Measurements from ENCODE around the gene KIAA0753. TPM values are rescaled to one million over a fixed set of nuclear protein-coding genes. Genes with fewer than 3 reads are reported as not detected.
"Not testable (repeated sequence)": the region's sequence is repeated elsewhere in the genome, so short reads cannot be mapped to it uniquely, and the experiment has no call there.

Gene KIAA0753
- total RNA-seq, 2 experiments from 2014 or later, result 20.8 to 29.8 TPM

DNA sequence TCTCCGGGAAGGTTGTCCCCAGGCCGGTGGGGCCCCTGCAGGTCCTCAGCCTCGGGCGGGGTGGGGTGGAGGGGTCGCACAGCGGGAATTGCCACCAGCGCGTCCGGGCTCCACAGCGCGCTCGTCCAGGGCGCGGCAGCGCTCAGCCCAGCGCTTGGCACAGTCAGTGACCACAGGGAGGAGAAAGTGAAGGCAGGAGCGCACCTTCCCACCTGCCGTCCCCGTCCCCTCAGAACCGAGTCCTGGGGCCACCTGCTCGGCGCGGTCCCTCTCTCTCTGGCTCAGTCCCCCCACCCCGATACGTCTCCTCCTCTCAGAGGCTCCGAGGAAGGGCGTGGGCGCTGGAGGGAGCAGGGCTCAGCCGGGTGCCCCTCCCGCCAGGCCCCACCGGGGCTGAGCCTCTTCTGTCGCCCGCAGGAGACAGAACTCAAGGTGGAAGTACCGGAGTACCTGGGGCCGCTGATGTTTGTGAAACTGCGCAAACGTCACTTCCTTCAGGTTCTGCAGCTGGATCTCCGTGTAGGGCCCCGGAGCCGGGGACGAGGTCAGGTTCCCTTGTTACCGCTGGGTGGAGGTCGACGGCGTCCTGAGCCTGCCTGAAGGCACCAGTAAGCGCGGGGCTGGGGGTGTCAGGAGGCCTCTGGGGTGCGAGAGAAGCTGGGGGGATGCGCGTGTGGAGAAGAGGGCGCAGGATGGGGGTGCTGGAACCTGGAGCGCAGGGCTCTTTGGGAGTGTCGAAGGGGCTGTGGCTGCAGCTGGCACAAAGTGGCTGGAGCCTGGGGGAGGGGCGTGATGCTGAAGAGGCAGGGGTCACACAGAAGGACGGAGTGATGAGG lies 16.5 kb upstream of the KIAA0753 start:
- H3K9me3 ChIP-seq (ENCODE audit: low read length); H4K20me1 ChIP-seq (ENCODE audit: insufficient read depth, low read length); H3K79me2 ChIP-seq (ENCODE audit: insufficient read depth, low read depth, low read length); POLR2A ChIA-PET; BruUV-seq (replicated peaks); H3K9me2 ChIP-seq (ENCODE audit: insufficient read depth, low read length); intact Hi-C loops (cut with micrococcal nuclease; ENCODE audit: unreplicated experiment): not testable (repeated sequence)
- DNase-seq (ENCODE audit: low spot score), result peak; percentile 84
- H3K4me2 ChIP-seq (ENCODE audit: low read length), result peak overlapping the region; percentile 84
- H3K4me3 ChIP-seq (ENCODE audit: low read depth, low read length, poor library complexity, severe bottlenecking), result peak overlapping the region; percentile 81
- peak overlapping the region; percentile 52 for H3K27ac ChIP-seq (ENCODE audit: low read depth, low read length, poor library complexity, severe bottlenecking)
- peak; percentile 33; the same call in 1 of the 2 replicates for TF ChIP-seq CTCF (conservative IDR thresholded peaks at IDR 0.05; ENCODE audit: low read length)
- peaks cover 14% of the 10 kb centered on the region for H3K36me3 ChIP-seq (ENCODE audit: insufficient read depth, low read length)
- CTCF ChIA-PET (ENCODE audit: unreplicated experiment), result interaction anchor here (0.5 kb wide), 1 partner anchor 774 kb away, joined by 3 read pairs; no protein-coding TSS in a partner anchor
- H2AFZ ChIP-seq (ENCODE audit: low read length), result peak overlapping the region; percentile 59; the same call in 1 of the 2 replicates
- peaks cover 47% of the 10 kb centered on the region for H3K4me1 ChIP-seq (ENCODE audit: insufficient read depth, low read length, poor library complexity, severe bottlenecking)

DNA sequence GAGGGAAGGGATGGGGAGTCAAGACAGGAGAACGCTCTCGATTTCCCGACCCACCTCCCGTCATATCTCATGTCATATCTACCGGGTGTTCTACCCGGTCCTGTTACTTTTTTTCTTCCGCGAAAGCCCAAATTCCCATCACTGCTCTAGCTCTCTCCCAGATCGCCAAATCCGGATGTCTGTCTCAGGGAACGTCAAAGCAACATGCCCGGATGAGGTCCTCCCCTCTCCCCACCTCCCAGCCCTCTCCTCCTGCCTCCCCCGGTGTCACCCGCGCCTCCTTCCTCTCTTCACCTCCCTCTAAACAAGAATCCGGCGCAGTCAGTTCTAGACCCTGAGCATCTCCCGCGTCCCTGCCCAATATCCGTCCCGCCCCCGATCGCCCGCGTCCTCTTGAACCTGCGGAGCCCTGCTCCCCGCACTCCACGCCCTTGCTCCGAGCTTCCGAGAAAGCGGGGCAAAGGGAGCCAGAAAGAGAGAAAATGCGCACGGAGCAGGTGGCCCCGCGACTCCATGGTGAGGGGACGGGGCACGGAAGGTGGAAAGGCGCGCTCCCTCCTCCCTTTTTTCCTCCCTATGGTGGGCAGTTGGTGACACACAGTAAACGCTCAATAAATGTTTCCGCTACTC lies 15.3 kb upstream of the KIAA0753 start:
- H2AFZ ChIP-seq (ENCODE audit: low read length); H3K27ac ChIP-seq (ENCODE audit: low read depth, low read length, poor library complexity, severe bottlenecking); H3K9me2 ChIP-seq (ENCODE audit: insufficient read depth, low read length); intact Hi-C loops (cut with micrococcal nuclease; ENCODE audit: unreplicated experiment); POLR2A ChIA-PET; H3K79me2 ChIP-seq (ENCODE audit: insufficient read depth, low read depth, low read length); H4K20me1 ChIP-seq (ENCODE audit: insufficient read depth, low read length); CTCF ChIA-PET (ENCODE audit: unreplicated experiment); BruUV-seq (replicated peaks); H3K9me3 ChIP-seq (ENCODE audit: low read length); DNase-seq (ENCODE audit: low spot score): not testable (repeated sequence)
- peaks cover 41% of the 10 kb centered on the region for H3K4me1 ChIP-seq (ENCODE audit: insufficient read depth, low read length, poor library complexity, severe bottlenecking)
- H3K4me2 ChIP-seq (ENCODE audit: low read length), result peak overlapping the region; percentile 44; the same call in 1 of the 2 replicates
- H3K4me3 ChIP-seq (ENCODE audit: low read depth, low read length, poor library complexity, severe bottlenecking), result peak overlapping the region; percentile 81
- peaks cover 14% of the 10 kb centered on the region for H3K36me3 ChIP-seq (ENCODE audit: insufficient read depth, low read length)

GRCh38 chr17:6654841-6655731 lies 14.6 kb upstream of the KIAA0753 start:
- Histone ChIP-seq H3K4me3 (ENCODE audit: low read depth, low read length, poor library complexity, severe bottlenecking) (no peak overlapping the region), H4K20me1 (ENCODE audit: insufficient read depth, low read length) (peaks cover 4% of the 10 kb centered on the region; the same call in 1 of the 2 replicates), H3K9me3 (ENCODE audit: low read length) (no peaks in the 10 kb centered on the region), H3K36me3 (ENCODE audit: insufficient read depth, low read length) (peaks cover 12% of the 10 kb centered on the region), H3K4me2 (ENCODE audit: low read length) (peak overlapping the region; percentile 44; the same call in 1 of the 2 replicates), H2AFZ (ENCODE audit: low read length) (no peak overlapping the region), H3K9me2 (ENCODE audit: insufficient read depth, low read length) (no peaks in the 10 kb centered on the region), H3K27ac (ENCODE audit: low read depth, low read length, poor library complexity, severe bottlenecking) (no peak overlapping the region), H3K79me2 (ENCODE audit: insufficient read depth, low read depth, low read length) (peaks cover 6% of the 10 kb centered on the region), H3K4me1 (ENCODE audit: insufficient read depth, low read length, poor library complexity, severe bottlenecking) (peaks cover 36% of the 10 kb centered on the region)
- BruUV-seq (replicated peaks), result no TSS peak
- ChIA-PET CTCF (ENCODE audit: unreplicated experiment) (no interaction called here), POLR2A (no interaction called here)
- no peak for DNase-seq (ENCODE audit: low spot score)
- intact Hi-C loops (cut with micrococcal nuclease; ENCODE audit: unreplicated experiment), result no loop called here
- TF ChIP-seq EZH2phosphoT487 (IDR thresholded peaks at IDR 0.05; ENCODE audit: borderline replicate concordance, low read depth, low read length), result no peak

Data from OCI-LY7 (cell line).